ENCODE results near the gene FSCN2. TPM values are rescaled to one million over a fixed set of nuclear protein-coding genes. Genes with fewer than 3 reads are reported as not detected.

FSCN2 gene
- total RNA-seq, 1 experiment from 2014 or later: 2.9 TPM

- no peaks in the 10 kb centered on the region for H3K9me3 ChIP-seq
- peaks cover 9% of the 10 kb centered on the region for H3K4me1 Mint-ChIP-seq (ENCODE audit: low read depth, unreplicated experiment)
- ChIA-PET CTCF (interaction anchor here (0.9 to 1.4 kb wide), 2 partner anchors 16 to 59 kb away, joined by 3 to 5 read pairs; no protein-coding TSS in a partner anchor), POLR2A (interaction anchor here (0.6 to 1.4 kb wide), 4 partner anchors 8 to 15 kb away, joined by 4 to 8 read pairs (median 6); partner anchors contain the start of gene ACTG1)
- H3K4me3 ChIP-seq (ENCODE audit: low read depth, low read length): no peak overlapping the region
- peak in 1 of 2 experiments; percentile 55 for DNase-seq
- H3K36me3 ChIP-seq (ENCODE audit: control insufficient read depth, insufficient read depth, low read length): no peaks in the 10 kb centered on the region
- H3K9me3 Mint-ChIP-seq (ENCODE audit: unreplicated experiment): no peaks in the 10 kb centered on the region
- no peaks in the 10 kb centered on the region for H3K27me3 ChIP-seq (replicated peaks; ENCODE audit: control insufficient read depth, insufficient read depth, low read length)
- H3K27me3 Mint-ChIP-seq (ENCODE audit: insufficient read depth, unreplicated experiment): no peaks in the 10 kb centered on the region
- peaks cover 13% of the 10 kb centered on the region for H3K4me1 ChIP-seq
- H3K36me3 Mint-ChIP-seq (ENCODE audit: insufficient read depth, unreplicated experiment): peaks cover 24% of the 10 kb centered on the region
- BruUV-seq (replicated peaks): no TSS peak
- intact Hi-C loops (cut with micrococcal nuclease; ENCODE audit: unreplicated experiment): no loop called here
- H3K4me3 Mint-ChIP-seq (ENCODE audit: unreplicated experiment): peak overlapping the region; percentile 22
- no peak for TF ChIP-seq CTCF (IDR thresholded peaks at IDR 0.05; ENCODE audit: insufficient read depth in 1 of 2, low read depth in 1 of 2, low read length in 1 of 2, severe bottlenecking in 1 of 2, unreplicated experiment in 1 of 2)
- peak overlapping the region; percentile 70 for H3K27ac Mint-ChIP-seq (ENCODE audit: unreplicated experiment)
These were observed 28.1 kb upstream of the FSCN2 start for GRCh38 chr17:81500047-81500446.

- Mint-ChIP-seq H3K4me1 (ENCODE audit: low read depth, unreplicated experiment) (peaks cover 6% of the 10 kb centered on the region), H3K9me3 (ENCODE audit: unreplicated experiment) (no peaks in the 10 kb centered on the region), H3K36me3 (ENCODE audit: insufficient read depth, unreplicated experiment) (peaks cover 36% of the 10 kb centered on the region), H3K27me3 (ENCODE audit: insufficient read depth, unreplicated experiment) (no peaks in the 10 kb centered on the region), H3K4me3 (ENCODE audit: unreplicated experiment) (no peak overlapping the region), H3K27ac (ENCODE audit: unreplicated experiment) (no peak overlapping the region)
- intact Hi-C loops (cut with micrococcal nuclease; ENCODE audit: unreplicated experiment): no loop called here
- Histone ChIP-seq H3K4me3 (ENCODE audit: low read depth, low read length) (no peak overlapping the region), H3K9me3 (no peaks in the 10 kb centered on the region), H3K4me1 (peaks cover 10% of the 10 kb centered on the region), H3K27me3 (replicated peaks; ENCODE audit: control insufficient read depth, insufficient read depth, low read length) (no peaks in the 10 kb centered on the region), H3K36me3 (ENCODE audit: control insufficient read depth, insufficient read depth, low read length) (no peaks in the 10 kb centered on the region)
- no peak for TF ChIP-seq CTCF (IDR thresholded peaks at IDR 0.05; ENCODE audit: insufficient read depth in 1 of 2, low read depth in 1 of 2, low read length in 1 of 2, severe bottlenecking in 1 of 2, unreplicated experiment in 1 of 2)
- BruUV-seq (replicated peaks): no TSS peak
- ChIA-PET CTCF (no interaction called here), POLR2A (interaction anchor here (0.6 kb wide), 1 partner anchor 10 kb away, joined by 3 read pairs; the partner anchor contains the start of gene ACTG1)
- DNase-seq: no peak
These were observed 25.6 kb upstream of the FSCN2 start for GRCh38 chr17:81502471-81503017.

- Mint-ChIP-seq H3K9me3 (ENCODE audit: unreplicated experiment) (no peaks in the 10 kb centered on the region), H3K36me3 (ENCODE audit: insufficient read depth, unreplicated experiment) (peaks cover 47% of the 10 kb centered on the region), H3K4me1 (ENCODE audit: low read depth, unreplicated experiment) (peaks cover 6% of the 10 kb centered on the region), H3K27ac (ENCODE audit: unreplicated experiment) (no peak overlapping the region), H3K4me3 (ENCODE audit: unreplicated experiment) (no peak overlapping the region), H3K27me3 (ENCODE audit: insufficient read depth, unreplicated experiment) (no peaks in the 10 kb centered on the region)
- ChIA-PET CTCF (no interaction called here), POLR2A (no interaction called here)
- no peak for TF ChIP-seq CTCF (IDR thresholded peaks at IDR 0.05; ENCODE audit: insufficient read depth in 1 of 2, low read depth in 1 of 2, low read length in 1 of 2, severe bottlenecking in 1 of 2, unreplicated experiment in 1 of 2)
- no TSS peak for BruUV-seq (replicated peaks)
- Histone ChIP-seq H3K27me3 (replicated peaks; ENCODE audit: control insufficient read depth, insufficient read depth, low read length) (no peaks in the 10 kb centered on the region), H3K4me3 (ENCODE audit: low read depth, low read length) (no peak overlapping the region), H3K36me3 (ENCODE audit: control insufficient read depth, insufficient read depth, low read length) (no peaks in the 10 kb centered on the region; the same call in 1 of the 2 replicates), H3K4me1 (peaks cover 10% of the 10 kb centered on the region), H3K9me3 (no peaks in the 10 kb centered on the region)
- DNase-seq: no peak
- intact Hi-C loops (cut with micrococcal nuclease; ENCODE audit: unreplicated experiment): no loop called here
These were observed 24.6 kb upstream of the FSCN2 start for GRCh38 chr17:81503619-81504018.
